Epithelial cell of esophagus (primary cell): Measurements from ENCODE around the gene ADIPOR2.

Source experiments
- DNase-seq: peaks from one replicate; pipeline ENCODE4 v3.0.0; 2010; ENCODE audit warnings: low read depth
- H3K4me3 ChIP-seq: 2 replicates; pipeline ENCODE4 v1.5.1; 2011; ENCODE audit warnings: mild to moderate bottlenecking, low read length, control low read depth
- TF ChIP-seq, protein P1 (sequence below): IDR thresholded peaks from 2 replicates; pipeline ENCODE4 v1.5.1; 2011; ENCODE audit warnings: low read depth, mild to moderate bottlenecking, low read length, control low read depth, inconsistent platforms; ENCODE audit not compliant: insufficient read depth; ENCODE audit errors: missing control alignments

Gene ADIPOR2

DNA sequence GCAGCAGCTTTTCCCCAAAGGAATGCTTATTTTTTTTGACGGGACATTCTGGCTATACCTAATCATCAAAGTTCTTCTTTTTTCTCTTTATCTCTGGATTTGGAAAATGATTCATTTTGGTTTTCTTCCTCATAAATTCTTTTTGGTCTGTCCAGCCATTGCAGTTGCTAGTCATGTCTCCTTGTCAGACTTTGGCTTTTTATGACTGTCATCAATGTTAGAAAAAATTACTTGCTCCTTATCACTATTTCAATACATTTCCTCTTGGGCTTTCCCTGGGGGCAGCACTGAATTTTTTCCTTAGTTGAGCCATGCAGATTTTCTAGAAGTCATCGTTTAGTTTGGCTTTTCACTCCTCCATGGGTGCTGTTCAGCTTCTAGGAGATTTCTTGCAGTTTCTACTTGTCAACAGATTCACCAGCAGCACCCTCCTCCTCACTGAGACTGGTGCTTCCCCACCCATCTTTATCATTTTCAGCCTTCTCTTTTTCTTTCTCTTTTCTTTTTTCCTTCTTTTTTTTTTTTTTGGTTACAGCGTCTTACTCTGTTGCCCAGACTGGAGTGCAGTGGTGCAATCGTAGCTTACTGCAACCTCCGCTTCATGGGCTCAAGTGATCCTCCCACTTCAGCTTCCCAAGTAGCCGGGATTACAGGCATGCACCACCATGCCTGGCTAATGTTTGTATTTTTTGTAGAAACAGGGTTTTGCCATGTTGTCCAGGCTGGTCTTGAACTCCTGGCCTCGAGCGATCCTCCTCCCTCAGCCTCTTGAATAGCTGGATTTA is 5.2 kb downstream of the ADIPOR2 start:
- H3K4me3 ChIP-seq: no peak overlapping the region
- TF ChIP-seq, protein P1, sequence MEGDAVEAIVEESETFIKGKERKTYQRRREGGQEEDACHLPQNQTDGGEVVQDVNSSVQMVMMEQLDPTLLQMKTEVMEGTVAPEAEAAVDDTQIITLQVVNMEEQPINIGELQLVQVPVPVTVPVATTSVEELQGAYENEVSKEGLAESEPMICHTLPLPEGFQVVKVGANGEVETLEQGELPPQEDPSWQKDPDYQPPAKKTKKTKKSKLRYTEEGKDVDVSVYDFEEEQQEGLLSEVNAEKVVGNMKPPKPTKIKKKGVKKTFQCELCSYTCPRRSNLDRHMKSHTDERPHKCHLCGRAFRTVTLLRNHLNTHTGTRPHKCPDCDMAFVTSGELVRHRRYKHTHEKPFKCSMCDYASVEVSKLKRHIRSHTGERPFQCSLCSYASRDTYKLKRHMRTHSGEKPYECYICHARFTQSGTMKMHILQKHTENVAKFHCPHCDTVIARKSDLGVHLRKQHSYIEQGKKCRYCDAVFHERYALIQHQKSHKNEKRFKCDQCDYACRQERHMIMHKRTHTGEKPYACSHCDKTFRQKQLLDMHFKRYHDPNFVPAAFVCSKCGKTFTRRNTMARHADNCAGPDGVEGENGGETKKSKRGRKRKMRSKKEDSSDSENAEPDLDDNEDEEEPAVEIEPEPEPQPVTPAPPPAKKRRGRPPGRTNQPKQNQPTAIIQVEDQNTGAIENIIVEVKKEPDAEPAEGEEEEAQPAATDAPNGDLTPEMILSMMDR: no peak
- no peak for DNase-seq

DNA sequence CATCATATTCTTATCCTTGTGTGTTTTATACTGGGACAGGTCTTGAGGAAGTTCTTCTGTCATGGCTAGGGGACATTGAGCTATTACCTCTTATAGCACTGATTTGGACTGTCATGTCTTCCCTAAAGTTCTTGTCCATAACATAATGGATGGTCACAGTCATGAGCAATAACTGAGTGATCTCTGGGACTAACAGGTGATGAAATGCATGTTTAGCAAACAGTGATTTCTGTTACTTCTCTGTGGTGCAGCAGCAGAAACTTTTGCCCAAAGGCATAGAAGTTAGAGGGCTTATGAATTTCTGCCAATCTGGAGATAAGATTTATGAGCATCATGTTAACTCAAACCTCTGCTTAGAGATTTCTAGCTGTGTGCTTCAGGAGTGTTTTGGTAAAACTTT is 5.9 kb downstream of the ADIPOR2 start:
- TF ChIP-seq, protein P1: no peak
- H3K4me3 ChIP-seq: no peak overlapping the region
- DNase-seq: no peak

DNA sequence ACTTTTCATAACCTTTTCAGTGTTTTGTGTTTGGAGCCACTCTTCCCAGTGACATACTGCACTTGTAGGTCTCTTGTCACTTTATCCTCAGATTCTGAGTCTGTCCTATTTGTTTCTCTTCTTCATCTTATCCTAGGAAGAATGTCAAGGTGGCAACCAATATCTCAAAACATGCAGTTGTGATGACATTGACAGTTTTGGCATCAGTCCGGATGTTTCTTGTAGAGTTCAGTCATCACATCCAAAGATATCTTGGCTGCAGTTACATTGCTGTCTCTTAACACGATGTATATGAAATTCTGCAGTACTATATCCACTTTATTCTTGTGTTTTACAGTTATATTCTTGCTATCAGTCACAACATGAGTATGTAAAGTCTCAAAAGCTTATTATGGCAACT is 6.4 kb downstream of the ADIPOR2 start:
- TF ChIP-seq, protein P1: no peak
- H3K4me3 ChIP-seq: no peak overlapping the region
- no peak for DNase-seq

DNA sequence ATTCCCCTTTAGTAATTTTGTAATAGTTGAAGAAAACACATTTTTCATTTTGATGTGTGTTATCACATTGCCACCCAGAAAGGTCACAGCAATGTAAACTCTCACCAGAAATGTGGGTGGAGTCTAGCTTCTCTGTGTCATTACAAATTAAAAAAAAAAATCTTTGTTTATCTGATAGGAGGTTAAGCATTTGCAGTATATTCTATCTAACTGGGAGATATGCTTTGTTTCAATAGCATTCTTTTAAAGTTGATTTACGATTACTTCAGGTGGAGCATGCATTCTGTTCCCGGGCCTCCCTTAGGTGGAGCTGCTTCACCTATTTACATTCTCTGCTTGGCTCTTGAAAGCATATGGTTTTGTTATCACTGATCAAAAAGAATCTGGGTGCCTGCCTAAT is 7.8 kb downstream of the ADIPOR2 start:
- TF ChIP-seq, protein P1: peak; percentile 7
- H3K4me3 ChIP-seq: no peak overlapping the region
- DNase-seq: no peak

DNA sequence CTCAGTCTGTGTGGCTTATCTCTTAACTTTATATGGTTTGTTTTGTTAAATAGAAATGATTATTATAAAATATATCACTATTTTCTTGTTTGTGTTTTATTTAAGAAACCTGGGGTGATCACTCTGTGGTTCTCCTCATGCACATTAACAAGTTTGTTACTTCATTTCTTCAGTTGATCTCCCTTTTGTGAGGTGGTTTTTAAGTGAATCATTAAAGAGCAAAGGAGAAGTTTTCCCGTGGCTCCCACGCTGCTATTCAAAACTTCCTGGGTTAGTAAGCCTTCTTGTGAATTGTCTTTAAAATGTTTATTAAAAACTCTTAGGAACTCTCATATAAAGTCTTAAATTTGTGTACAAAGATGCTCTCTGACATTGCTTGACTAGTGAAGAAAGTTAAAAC is 11.8 kb downstream of the ADIPOR2 start:
- no peak overlapping the region for H3K4me3 ChIP-seq
- TF ChIP-seq, protein P1: no peak
- no peak for DNase-seq

DNA sequence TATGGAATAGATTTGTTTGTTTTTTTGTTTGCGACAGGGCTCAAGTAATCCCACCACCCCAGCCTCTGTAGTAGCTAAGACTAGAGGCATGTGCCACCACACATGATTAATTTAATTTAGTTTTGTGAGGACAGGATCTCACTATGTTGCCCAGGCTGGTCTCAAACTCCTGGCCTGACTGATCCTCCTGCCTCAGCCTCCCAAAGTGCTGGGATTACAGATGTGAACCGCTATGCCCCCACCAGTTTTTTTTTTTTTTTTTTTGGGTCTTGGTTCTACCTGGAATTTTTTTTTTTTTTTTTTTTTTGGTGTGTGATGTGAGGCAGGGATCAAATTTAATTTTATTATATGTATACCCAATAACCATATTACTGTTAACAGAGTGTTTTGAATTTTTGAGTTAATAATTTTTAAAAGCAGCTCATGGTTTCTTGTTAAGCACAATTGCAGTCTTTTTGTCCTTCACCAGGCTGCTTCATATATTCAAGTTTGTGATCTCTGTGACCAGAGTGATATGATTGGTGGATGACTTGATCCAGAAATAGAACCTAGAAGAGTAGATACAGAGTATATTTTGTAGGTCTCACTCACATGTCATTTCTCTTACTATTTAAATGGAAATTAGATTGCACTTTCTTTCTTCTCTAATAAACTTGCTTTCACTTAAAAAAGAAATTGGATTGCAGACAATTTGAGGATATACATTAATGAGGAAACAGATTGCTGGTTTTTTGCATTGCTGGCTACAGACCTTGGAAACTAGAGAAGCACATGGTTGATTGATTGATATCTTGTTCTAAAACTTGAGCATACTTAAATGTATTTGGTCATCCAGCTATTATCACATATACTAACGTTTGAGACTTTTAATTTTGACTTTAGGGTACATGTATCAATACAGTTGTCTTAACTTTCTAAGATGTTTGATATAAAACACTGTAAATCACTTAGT is 13.2 kb downstream of the ADIPOR2 start:
- TF ChIP-seq, protein P1: no peak
- H3K4me3 ChIP-seq: no peak overlapping the region
- DNase-seq: no peak
